ENCODE measurements around the gene MAPKAPK2.

The MAPKAPK2 gene

DNA sequence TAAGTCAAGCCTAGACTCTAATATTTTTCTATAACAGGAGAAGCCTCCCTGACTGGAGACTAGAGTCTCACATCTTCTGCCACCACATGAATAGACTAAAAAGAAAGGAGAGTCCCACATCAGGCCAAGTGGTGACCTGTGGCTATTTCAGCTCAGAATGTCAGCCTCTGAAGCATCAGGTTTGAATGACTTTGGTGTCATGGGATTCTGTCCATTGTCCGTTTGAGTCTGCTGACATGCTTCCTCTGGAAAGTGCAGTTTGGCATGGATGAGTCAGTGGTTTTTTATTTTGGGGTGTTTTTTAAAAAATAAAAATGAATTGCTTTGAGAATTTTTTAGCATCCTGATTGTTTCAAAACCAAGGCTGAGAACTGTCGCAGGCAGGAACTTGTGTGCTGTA is 29.9 kb upstream of the MAPKAPK2 start:
- no peak overlapping the region for H3K27ac ChIP-seq (ENCODE audit: low read depth, low read length, poor library complexity, severe bottlenecking)
- H4K20me1 ChIP-seq (ENCODE audit: insufficient read depth, low read length), result no peaks in the 10 kb centered on the region
- peaks cover 6% of the 10 kb centered on the region for H3K4me1 ChIP-seq (ENCODE audit: insufficient read depth, low read length, severe bottlenecking)
- no peaks in the 10 kb centered on the region for H3F3A ChIP-seq (ENCODE audit: insufficient read depth, low read length)
- no peaks in the 10 kb centered on the region; the same call in 1 of the 2 replicates for H3K36me3 ChIP-seq (ENCODE audit: insufficient read depth, low read length)
- no peak overlapping the region for H3K9ac ChIP-seq (ENCODE audit: low read length)
- no peaks in the 10 kb centered on the region for H3K9me3 ChIP-seq (ENCODE audit: low read length)
- TF ChIP-seq EZH2 (IDR thresholded peaks at IDR 0.05; ENCODE audit: borderline replicate concordance, low read length) (no peak), CTCF (IDR thresholded peaks at IDR 0.05; ENCODE audit: low read length) (no peak)
- H3K79me2 ChIP-seq (ENCODE audit: insufficient read depth, low read length), result no peaks in the 10 kb centered on the region
- no peak overlapping the region for H3K4me2 ChIP-seq (ENCODE audit: low read length)
- H3K9me2 ChIP-seq (ENCODE audit: low read depth, low read length), result no peaks in the 10 kb centered on the region
- H3K27me3 ChIP-seq (ENCODE audit: insufficient read depth, low read length), result no peaks in the 10 kb centered on the region
- H3K4me3 ChIP-seq (ENCODE audit: low read depth, low read length, poor library complexity, severe bottlenecking), result no peak overlapping the region
- H2AFZ ChIP-seq (ENCODE audit: low read length), result no peak overlapping the region

DNA sequence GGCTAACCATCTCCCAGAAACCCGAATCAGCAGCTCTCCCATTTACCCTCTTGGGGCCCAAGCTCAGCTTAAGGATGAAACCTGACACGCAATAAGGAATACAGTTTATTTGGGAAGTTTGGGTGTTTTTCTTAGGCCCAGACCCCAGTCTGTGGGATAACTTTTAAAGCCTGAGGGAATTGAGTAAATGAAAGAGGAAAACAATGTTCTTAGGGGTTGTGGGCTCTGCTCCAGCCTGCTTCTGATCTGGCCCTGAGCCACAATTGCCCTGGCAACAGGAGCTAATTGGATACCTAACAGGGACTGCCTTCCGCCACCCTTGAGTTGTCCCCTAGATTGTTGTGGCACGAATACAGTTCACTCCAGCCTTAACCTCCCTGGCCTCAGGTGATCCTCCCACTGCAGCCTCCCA is 29.2 kb upstream of the MAPKAPK2 start:
- H3K4me3 ChIP-seq (ENCODE audit: low read depth, low read length, poor library complexity, severe bottlenecking), result no peak overlapping the region
- no peaks in the 10 kb centered on the region for H3K79me2 ChIP-seq (ENCODE audit: insufficient read depth, low read length)
- no peak for TF ChIP-seq EZH2 (IDR thresholded peaks at IDR 0.05; ENCODE audit: borderline replicate concordance, low read length)
- TF ChIP-seq CTCF (IDR thresholded peaks at IDR 0.05; ENCODE audit: low read length), result no peak
- H3K36me3 ChIP-seq (ENCODE audit: insufficient read depth, low read length), result no peaks in the 10 kb centered on the region; the same call in 1 of the 2 replicates
- no peak overlapping the region for H3K27ac ChIP-seq (ENCODE audit: low read depth, low read length, poor library complexity, severe bottlenecking)
- no peak overlapping the region for H3K4me2 ChIP-seq (ENCODE audit: low read length)
- H4K20me1 ChIP-seq (ENCODE audit: insufficient read depth, low read length), result no peaks in the 10 kb centered on the region
- H3K9ac ChIP-seq (ENCODE audit: low read length), result no peak overlapping the region
- H3K9me2 ChIP-seq (ENCODE audit: low read depth, low read length), result no peaks in the 10 kb centered on the region
- no peaks in the 10 kb centered on the region for H3K27me3 ChIP-seq (ENCODE audit: insufficient read depth, low read length)
- H2AFZ ChIP-seq (ENCODE audit: low read length), result no peak overlapping the region
- H3F3A ChIP-seq (ENCODE audit: insufficient read depth, low read length), result no peaks in the 10 kb centered on the region
- no peaks in the 10 kb centered on the region for H3K9me3 ChIP-seq (ENCODE audit: low read length)
- H3K4me1 ChIP-seq (ENCODE audit: insufficient read depth, low read length, severe bottlenecking), result peaks cover 6% of the 10 kb centered on the region

GRCh38 chr1:206656936-206657335 is 27.8 kb upstream of the MAPKAPK2 start:
- H3F3A ChIP-seq (ENCODE audit: insufficient read depth, low read length), result no peaks in the 10 kb centered on the region
- no peak overlapping the region for H3K4me3 ChIP-seq (ENCODE audit: low read depth, low read length, poor library complexity, severe bottlenecking)
- H3K4me1 ChIP-seq (ENCODE audit: insufficient read depth, low read length, severe bottlenecking), result peaks cover 6% of the 10 kb centered on the region
- H3K9me3 ChIP-seq (ENCODE audit: low read length), result no peaks in the 10 kb centered on the region
- H3K36me3 ChIP-seq (ENCODE audit: insufficient read depth, low read length), result no peaks in the 10 kb centered on the region; the same call in 1 of the 2 replicates
- no peak overlapping the region for H2AFZ ChIP-seq (ENCODE audit: low read length)
- H3K27ac ChIP-seq (ENCODE audit: low read depth, low read length, poor library complexity, severe bottlenecking), result no peak overlapping the region
- no peak overlapping the region for H3K9ac ChIP-seq (ENCODE audit: low read length)
- H3K9me2 ChIP-seq (ENCODE audit: low read depth, low read length), result no peaks in the 10 kb centered on the region
- H3K79me2 ChIP-seq (ENCODE audit: insufficient read depth, low read length), result no peaks in the 10 kb centered on the region
- TF ChIP-seq CTCF (IDR thresholded peaks at IDR 0.05; ENCODE audit: low read length) (no peak), EZH2 (IDR thresholded peaks at IDR 0.05; ENCODE audit: borderline replicate concordance, low read length) (no peak)
- no peaks in the 10 kb centered on the region for H3K27me3 ChIP-seq (ENCODE audit: insufficient read depth, low read length)
- H3K4me2 ChIP-seq (ENCODE audit: low read length), result no peak overlapping the region
- H4K20me1 ChIP-seq (ENCODE audit: insufficient read depth, low read length), result no peaks in the 10 kb centered on the region

Measured in OCI-LY1 (cell line).